HL-60 (cell line): ENCODE measurements around the gene SRPX.

ENCODE experiments used
- CTCF ChIP-seq: IDR thresholded peaks from one replicate; pipeline ENCODE4 v1.5.1; 2011; ENCODE audit warnings: low read length, control low read depth, inconsistent platforms; ENCODE audit not compliant: insufficient read depth
- GABPA ChIP-seq: IDR thresholded peaks from 2 replicates; pipeline ENCODE4 v1.6.1; 2012; ENCODE audit warnings: low read depth
- POLR2AphosphoS5 ChIP-seq: IDR thresholded peaks from 2 replicates; pipeline ENCODE4 v1.6.1; 2012; ENCODE audit warnings: low read depth

GRCh38 chrX:38214044-38214443, 6.6 kb downstream of the SRPX start:
- no peak for TF ChIP-seq CTCF
- TF ChIP-seq POLR2AphosphoS5, result no peak
- no peak for TF ChIP-seq GABPA
